OCI-LY1 (cell line): Measurements from ENCODE around the gene CAPZA1.

Experiments
- H2AFZ ChIP-seq: fragments of 200-600 bp; sonication (generic), shearing (Covaris generic); 2 replicates; pipeline ENCODE4 v1.6.0; 2014; ENCODE audit warnings: antibody characterized with exemption, mild to moderate bottlenecking, low read length
- H3F3A ChIP-seq: fragments of 200-600 bp; sonication (generic), shearing (Covaris generic); 2 replicates; pipeline ENCODE4 v1.6.0; 2014; ENCODE audit warnings: mild to moderate bottlenecking, antibody characterized with exemption, low read length, moderate library complexity; ENCODE audit not compliant: insufficient read depth
- H3K27ac ChIP-seq: fragments of 200-600 bp; sonication (generic); 2 replicates; pipeline ENCODE4 v1.5.1; 2014; ENCODE audit warnings: low read length, mixed run types, mild to moderate bottlenecking, low read depth; ENCODE audit not compliant: poor library complexity, severe bottlenecking
- H3K27me3 ChIP-seq: fragments of 200-600 bp; sonication (generic); 2 replicates; pipeline ENCODE4 v1.6.0; 2014; ENCODE audit warnings: antibody characterized with exemption, mild to moderate bottlenecking, low read length, moderate library complexity; ENCODE audit not compliant: insufficient read depth
- H3K36me3 ChIP-seq: fragments of 200-600 bp; sonication (generic); 2 replicates; pipeline ENCODE4 v1.6.1; 2014; ENCODE audit warnings: mild to moderate bottlenecking, antibody characterized with exemption, low read length, moderate library complexity, mixed read lengths; ENCODE audit not compliant: insufficient read depth
- H3K4me1 ChIP-seq: fragments of 200-600 bp; sonication (generic); 2 replicates; pipeline ENCODE4 v1.5.1; 2014; ENCODE audit warnings: mild to moderate bottlenecking, low read length, moderate library complexity; ENCODE audit not compliant: insufficient read depth, severe bottlenecking
- H3K4me2 ChIP-seq: fragments of 200-600 bp; sonication (generic), shearing (Covaris generic); 2 replicates; pipeline ENCODE4 v1.6.1; 2014; ENCODE audit warnings: low read length
- H3K4me3 ChIP-seq: fragments of 200-600 bp; sonication (generic); 2 replicates; pipeline ENCODE4 v1.5.1; 2014; ENCODE audit warnings: low read length, low read depth, mild to moderate bottlenecking, mixed read lengths; ENCODE audit not compliant: poor library complexity, severe bottlenecking
- H3K79me2 ChIP-seq: fragments of 200-600 bp; shearing (Covaris generic); 2 replicates; pipeline ENCODE4 v1.6.1; 2016; ENCODE audit warnings: mixed run types, low read length, mixed read lengths; ENCODE audit not compliant: insufficient read depth
- H3K9ac ChIP-seq: fragments of 200-600 bp; sonication (generic), shearing (Covaris generic); 2 replicates; pipeline ENCODE4 v1.6.1; 2014; ENCODE audit warnings: mild to moderate bottlenecking, low read length, mixed read lengths
- H3K9me2 ChIP-seq: fragments of 200-600 bp; sonication (generic), shearing (Covaris generic); 2 replicates; pipeline ENCODE4 v1.6.1; 2014; ENCODE audit warnings: low read depth, mild to moderate bottlenecking, low read length, mixed read lengths
- H3K9me3 ChIP-seq: fragments of 200-600 bp; shearing (Covaris generic); 2 replicates; pipeline ENCODE4 v1.6.1; 2014; ENCODE audit warnings: low read length, mixed read lengths
- H4K20me1 ChIP-seq: fragments of 200-600 bp; sonication (generic), shearing (Covaris generic); 2 replicates; pipeline ENCODE4 v1.6.0; 2016; ENCODE audit warnings: mild to moderate bottlenecking, low read length; ENCODE audit not compliant: insufficient read depth
- EZH2 ChIP-seq: fragments of 200-600 bp; sonication (generic), shearing (Covaris generic); IDR thresholded peaks from 2 replicates; pipeline ENCODE4 v1.8.0; 2017; ENCODE audit warnings: borderline replicate concordance, mixed run types, mild to moderate bottlenecking, antibody characterized with exemption, low read length, moderate library complexity, mixed read lengths
- TF ChIP-seq, protein P1 (sequence below): fragments of 200-600 bp; sonication (generic), shearing (Covaris generic); IDR thresholded peaks from 2 replicates; pipeline ENCODE4 v1.5.1; 2017; ENCODE audit warnings: mild to moderate bottlenecking, antibody characterized with exemption, low read length, moderate library complexity, mixed read lengths

The CAPZA1 gene

DNA sequence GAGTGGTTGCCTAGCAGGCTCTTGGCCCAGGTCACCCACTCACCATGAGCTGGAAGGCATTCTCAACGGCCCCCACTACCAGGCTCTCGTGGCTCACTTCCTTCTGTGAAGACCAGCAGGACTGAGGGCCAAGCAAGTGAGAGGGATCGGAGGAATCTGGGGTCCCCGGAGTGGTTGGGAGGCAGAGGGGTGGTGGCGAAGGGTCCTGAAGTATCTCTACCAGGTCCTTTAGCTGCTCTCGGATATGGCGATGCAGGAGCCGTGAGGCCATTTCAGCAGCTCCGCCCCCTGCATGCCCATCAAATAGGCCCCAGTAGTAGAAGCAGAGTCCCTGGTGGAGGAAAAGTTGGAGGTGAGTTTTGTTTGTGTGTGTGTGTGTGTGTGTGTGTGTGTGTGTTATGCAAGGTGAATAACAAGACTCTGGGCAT lies 93.1 kb downstream of the CAPZA1 start:
- no peak overlapping the region for H2AFZ ChIP-seq
- no peak overlapping the region for H3K9ac ChIP-seq
- no peak overlapping the region for H3K27ac ChIP-seq
- no peaks in the 10 kb centered on the region for H4K20me1 ChIP-seq
- H3K9me3 ChIP-seq: no peaks in the 10 kb centered on the region
- H3K27me3 ChIP-seq: no peaks in the 10 kb centered on the region; the same call in 1 of the 2 replicates
- no peak overlapping the region for H3K4me2 ChIP-seq
- H3K79me2 ChIP-seq: no peaks in the 10 kb centered on the region
- H3K4me3 ChIP-seq: no peak overlapping the region
- H3K9me2 ChIP-seq: no peaks in the 10 kb centered on the region
- TF ChIP-seq, protein P1, sequence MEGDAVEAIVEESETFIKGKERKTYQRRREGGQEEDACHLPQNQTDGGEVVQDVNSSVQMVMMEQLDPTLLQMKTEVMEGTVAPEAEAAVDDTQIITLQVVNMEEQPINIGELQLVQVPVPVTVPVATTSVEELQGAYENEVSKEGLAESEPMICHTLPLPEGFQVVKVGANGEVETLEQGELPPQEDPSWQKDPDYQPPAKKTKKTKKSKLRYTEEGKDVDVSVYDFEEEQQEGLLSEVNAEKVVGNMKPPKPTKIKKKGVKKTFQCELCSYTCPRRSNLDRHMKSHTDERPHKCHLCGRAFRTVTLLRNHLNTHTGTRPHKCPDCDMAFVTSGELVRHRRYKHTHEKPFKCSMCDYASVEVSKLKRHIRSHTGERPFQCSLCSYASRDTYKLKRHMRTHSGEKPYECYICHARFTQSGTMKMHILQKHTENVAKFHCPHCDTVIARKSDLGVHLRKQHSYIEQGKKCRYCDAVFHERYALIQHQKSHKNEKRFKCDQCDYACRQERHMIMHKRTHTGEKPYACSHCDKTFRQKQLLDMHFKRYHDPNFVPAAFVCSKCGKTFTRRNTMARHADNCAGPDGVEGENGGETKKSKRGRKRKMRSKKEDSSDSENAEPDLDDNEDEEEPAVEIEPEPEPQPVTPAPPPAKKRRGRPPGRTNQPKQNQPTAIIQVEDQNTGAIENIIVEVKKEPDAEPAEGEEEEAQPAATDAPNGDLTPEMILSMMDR: no peak
- TF ChIP-seq EZH2: no peak
- peaks cover 5% of the 10 kb centered on the region; the same call in 1 of the 2 replicates for H3F3A ChIP-seq
- no peaks in the 10 kb centered on the region for H3K36me3 ChIP-seq
- peaks cover 25% of the 10 kb centered on the region for H3K4me1 ChIP-seq

DNA sequence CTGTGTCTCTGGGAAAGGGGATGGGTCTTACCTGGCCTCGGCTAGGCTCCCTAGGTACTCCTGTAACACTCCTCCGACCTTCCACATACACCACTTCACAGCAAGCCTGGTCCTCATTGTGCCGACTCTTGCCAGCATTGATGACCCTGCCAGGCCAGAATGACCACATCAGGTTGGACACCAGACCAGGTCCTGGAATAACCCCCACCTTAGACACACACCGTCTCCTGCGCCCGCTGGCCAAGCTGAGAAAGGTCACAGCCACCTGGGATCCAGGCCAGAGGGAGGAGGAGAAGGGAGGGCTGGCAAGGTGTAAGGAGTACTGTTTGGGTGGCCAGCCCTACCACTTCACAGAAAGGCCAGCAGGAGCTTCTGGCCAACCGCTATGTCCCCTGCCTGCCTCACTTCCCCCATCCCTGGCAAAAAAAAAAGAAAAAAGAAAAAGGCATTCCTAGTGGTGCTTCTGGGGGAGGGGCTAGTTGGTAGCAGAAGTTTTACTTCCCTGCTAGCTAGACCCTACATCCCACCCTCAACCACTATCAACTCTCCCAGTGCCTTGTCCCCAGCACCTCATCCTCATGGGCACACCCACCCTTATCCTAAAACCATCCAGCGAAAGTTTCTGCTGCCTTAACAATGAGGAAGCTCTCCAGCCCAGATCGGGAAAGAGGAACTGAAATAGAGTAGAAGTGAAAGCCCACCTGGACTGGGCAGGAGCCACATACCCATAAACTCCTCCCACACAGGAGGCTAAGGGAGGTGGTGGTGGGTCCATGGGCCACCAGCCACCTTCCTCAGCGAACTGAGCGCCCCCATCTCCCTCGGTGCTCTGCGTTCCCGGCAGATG lies 94.1 kb downstream of the CAPZA1 start:
- TF ChIP-seq EZH2: no peak
- TF ChIP-seq, protein P1: no peak
- H3K4me1 ChIP-seq: peaks cover 24% of the 10 kb centered on the region
- no peaks in the 10 kb centered on the region for H4K20me1 ChIP-seq
- no peaks in the 10 kb centered on the region; the same call in 1 of the 2 replicates for H3K27me3 ChIP-seq
- H3F3A ChIP-seq: no peaks in the 10 kb centered on the region
- H2AFZ ChIP-seq: no peak overlapping the region
- peak overlapping the region; percentile 65; the same call in 1 of the 2 replicates for H3K4me2 ChIP-seq
- H3K4me3 ChIP-seq: peak overlapping the region; percentile 52
- no peaks in the 10 kb centered on the region for H3K9me3 ChIP-seq
- H3K79me2 ChIP-seq: no peaks in the 10 kb centered on the region
- no peaks in the 10 kb centered on the region for H3K36me3 ChIP-seq
- H3K27ac ChIP-seq: no peak overlapping the region
- no peak overlapping the region for H3K9ac ChIP-seq
- no peaks in the 10 kb centered on the region for H3K9me2 ChIP-seq

DNA sequence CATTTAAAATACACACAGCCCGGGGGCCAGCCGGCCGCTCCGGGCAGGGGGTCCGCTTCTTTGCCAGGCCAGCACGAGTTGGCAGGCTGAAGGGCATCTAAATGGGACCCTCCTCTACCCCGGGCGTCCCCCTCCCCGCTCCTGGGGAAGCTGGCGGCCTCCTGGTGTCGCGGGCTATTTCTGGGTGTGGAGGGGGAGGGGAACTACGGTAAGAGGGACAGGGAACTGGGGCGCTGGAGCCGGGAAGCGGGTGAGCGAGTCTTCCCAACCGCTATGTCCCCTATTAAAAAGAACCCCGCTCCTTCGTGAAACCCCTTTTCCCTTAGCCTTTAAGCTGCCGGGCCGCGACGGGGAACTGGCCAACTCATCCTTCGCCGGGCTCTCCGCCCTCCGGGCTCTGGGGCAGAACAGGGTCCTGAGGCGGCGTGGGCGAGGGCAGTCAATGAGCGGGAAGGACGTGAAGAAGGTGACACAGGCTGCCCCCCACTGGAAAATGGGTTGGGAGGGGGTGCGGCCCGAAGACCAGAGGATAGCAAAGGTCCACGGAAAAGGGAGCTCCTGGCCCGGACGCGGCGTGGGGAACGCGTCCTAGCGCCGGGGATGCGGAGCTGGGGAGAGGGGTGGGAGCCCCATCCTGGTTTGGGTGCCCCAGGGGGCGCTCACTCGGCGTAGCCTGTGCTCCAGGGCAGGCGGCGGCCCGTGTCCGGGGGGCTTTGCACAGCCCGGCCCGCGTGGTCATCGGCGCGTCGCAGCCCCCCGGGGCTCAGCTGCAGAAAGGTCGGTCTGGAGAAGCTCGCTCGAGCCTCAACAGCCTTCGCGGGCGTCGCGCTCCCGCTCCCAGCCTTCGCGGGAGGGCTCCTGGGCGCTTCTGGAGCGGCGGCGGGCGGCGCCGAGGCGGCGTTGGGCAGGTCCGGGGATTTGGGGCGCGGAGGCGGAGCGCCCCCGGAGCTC lies 95.0 kb downstream of the CAPZA1 start:
- TF ChIP-seq, protein P1: peak; percentile 6; the same call in 1 of the 2 replicates
- TF ChIP-seq EZH2: no peak
- Histone ChIP-seq H2AFZ (no peak overlapping the region), H3K36me3 (no peaks in the 10 kb centered on the region), H3K9me2 (no peaks in the 10 kb centered on the region), H3K27ac (no peak overlapping the region), H3F3A (no peaks in the 10 kb centered on the region), H3K27me3 (no peaks in the 10 kb centered on the region), H3K4me2 (peak overlapping the region; percentile 65), H3K9me3 (no peaks in the 10 kb centered on the region), H3K79me2 (no peaks in the 10 kb centered on the region), H3K4me3 (peak overlapping the region; percentile 52), H3K9ac (peak overlapping the region; percentile 50; the same call in 1 of the 2 replicates), H4K20me1 (no peaks in the 10 kb centered on the region), H3K4me1 (peaks cover 24% of the 10 kb centered on the region)
